ENCODE measurements around the gene MSI2. TPM values are rescaled to one million over a fixed set of nuclear protein-coding genes. Genes with fewer than 3 reads are reported as not detected.
A peak's percentile ranks its signal among the peaks of the same experiment; 100 is the strongest.

Gene MSI2
- total RNA-seq, 2 experiments from 2014 or later, result 117 to 120 TPM

DNA sequence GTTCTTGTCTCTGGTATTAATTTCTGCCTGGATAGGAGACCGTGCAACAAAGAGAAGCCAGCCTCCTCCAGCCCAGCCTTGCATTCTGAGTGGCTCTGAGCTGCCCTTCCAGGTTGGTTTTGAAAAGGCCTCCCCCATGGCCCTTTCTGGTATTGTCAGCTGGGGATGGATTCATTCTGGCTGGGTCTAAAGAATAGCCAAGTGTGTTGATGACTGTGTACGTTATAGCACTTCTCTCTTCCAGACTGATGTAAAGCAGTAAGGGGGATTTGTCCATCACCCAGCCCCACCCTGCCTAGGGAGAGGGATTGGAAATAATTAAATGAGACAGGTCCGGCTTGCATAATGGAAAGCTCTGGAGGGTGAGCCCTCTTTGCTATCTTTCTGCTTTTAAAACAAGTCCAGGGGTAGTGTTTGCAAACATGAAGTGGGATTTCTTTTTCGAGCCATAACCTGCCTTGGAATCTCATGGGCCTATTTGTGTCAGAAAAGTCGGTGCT is 146.4 kb downstream of the MSI2 start:
- DNase-seq (no peak), ATAC-seq (no peak)
- H3K36me3 Mint-ChIP-seq, result no peaks in the 10 kb centered on the region
- no peaks in the 10 kb centered on the region for H3K27me3 Mint-ChIP-seq
- CTCF ChIA-PET, result interaction anchor here (4.5 kb wide), 1 partner anchor 159 kb away, joined by 33 read pairs; no protein-coding TSS in a partner anchor
- H3K27ac Mint-ChIP-seq, result no peak overlapping the region
- H3K9me3 Mint-ChIP-seq (ENCODE audit: low read depth), result no peaks in the 10 kb centered on the region
- peaks cover 15% of the 10 kb centered on the region for H3K4me1 Mint-ChIP-seq
- no peak overlapping the region for H3K4me3 Mint-ChIP-seq

DNA sequence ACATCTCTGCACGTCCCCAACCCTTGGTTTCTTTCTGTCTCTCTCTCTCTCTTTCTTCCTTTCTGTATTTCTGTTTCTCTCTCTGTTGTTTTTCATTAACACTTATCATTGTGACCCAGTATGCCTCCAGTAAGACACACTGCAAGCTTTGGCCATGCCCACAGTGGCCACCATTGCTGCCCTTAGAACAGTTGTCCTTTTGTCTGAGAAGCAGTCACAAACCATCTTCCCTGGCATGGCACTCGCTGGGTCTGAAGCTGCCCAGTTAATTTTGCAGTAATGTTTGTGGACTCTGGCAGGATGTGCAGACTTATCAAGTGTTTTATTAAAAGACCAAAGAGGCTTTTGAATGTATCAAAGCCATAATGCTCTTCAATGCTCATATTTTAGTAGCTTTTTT is 146.9 kb downstream of the MSI2 start:
- Mint-ChIP-seq H3K36me3 (no peaks in the 10 kb centered on the region), H3K27me3 (no peaks in the 10 kb centered on the region), H3K4me3 (no peak overlapping the region), H3K9me3 (ENCODE audit: low read depth) (no peaks in the 10 kb centered on the region), H3K27ac (no peak overlapping the region), H3K4me1 (peaks cover 19% of the 10 kb centered on the region)
- CTCF ChIA-PET, result interaction anchor here (4.5 kb wide), 1 partner anchor 159 kb away, joined by 33 read pairs; no protein-coding TSS in a partner anchor
- ATAC-seq (no peak), DNase-seq (no peak)

DNA sequence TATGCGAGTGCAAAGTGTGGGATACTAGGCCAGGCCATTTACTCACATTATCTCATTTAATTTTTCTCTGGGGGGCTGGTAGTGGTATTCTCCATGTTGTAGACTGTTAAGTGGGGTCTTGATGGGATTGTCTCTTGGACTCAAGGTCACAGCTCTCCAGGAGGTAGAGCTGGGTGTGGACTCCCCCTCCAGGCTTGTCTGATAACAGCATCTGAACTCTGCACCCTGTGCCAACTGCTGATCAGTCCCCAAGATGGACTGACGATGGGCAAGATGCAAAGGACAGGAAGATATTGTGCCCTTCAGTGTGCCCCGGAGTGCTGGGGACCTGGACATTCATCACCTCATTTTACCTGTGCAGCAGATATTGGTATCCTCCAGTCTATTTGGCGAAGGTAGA is 147.8 kb downstream of the MSI2 start:
- DNase-seq (no peak), ATAC-seq (no peak)
- no peaks in the 10 kb centered on the region for H3K9me3 Mint-ChIP-seq (ENCODE audit: low read depth)
- H3K36me3 Mint-ChIP-seq, result no peaks in the 10 kb centered on the region
- CTCF ChIA-PET, result interaction anchor here (4.5 kb wide), 1 partner anchor 160 kb away, joined by 33 read pairs; no protein-coding TSS in a partner anchor
- no peak overlapping the region for H3K27ac Mint-ChIP-seq
- H3K27me3 Mint-ChIP-seq, result no peaks in the 10 kb centered on the region
- peaks cover 25% of the 10 kb centered on the region for H3K4me1 Mint-ChIP-seq
- no peak overlapping the region for H3K4me3 Mint-ChIP-seq

DNA sequence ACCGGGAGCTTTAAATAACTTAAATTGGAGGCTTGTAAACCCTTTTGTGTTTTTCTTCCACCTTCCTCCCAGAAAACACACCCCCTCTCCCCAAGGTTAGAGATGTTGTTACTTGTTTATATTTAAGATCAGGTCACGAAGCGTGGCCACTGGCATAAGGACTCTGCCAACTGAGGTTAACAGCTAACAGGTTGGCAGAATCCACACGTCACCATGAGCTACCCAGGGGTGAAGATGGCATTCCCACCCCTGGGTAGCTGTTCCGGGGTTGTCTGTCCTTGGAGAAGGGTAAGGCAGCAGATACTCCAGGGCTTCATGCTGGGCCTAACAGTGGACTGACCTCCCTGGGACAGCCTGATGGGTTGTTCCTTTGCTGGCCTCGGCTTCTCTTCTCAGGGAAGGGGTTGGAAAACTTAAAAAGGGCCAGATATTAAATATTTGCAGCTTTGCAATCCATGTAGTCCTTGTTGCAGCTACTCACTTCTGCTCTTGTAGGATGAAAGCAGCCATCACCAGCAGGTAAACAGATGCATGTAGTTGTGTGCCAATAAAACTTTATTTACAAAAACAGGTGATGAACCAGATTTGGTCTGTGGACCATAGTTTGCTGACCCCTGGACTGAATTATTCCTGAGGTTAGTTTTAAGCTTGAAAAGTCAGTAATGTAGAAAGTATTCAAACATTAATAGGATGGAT is 148.6 kb downstream of the MSI2 start:
- Mint-ChIP-seq H3K4me1 (peaks cover 31% of the 10 kb centered on the region), H3K4me3 (no peak overlapping the region), H3K36me3 (no peaks in the 10 kb centered on the region), H3K27ac (no peak overlapping the region), H3K27me3 (no peaks in the 10 kb centered on the region), H3K9me3 (ENCODE audit: low read depth) (no peaks in the 10 kb centered on the region)
- CTCF ChIA-PET, result interaction anchor here (4.5 kb wide), 1 partner anchor 161 kb away, joined by 33 read pairs; no protein-coding TSS in a partner anchor
- no peak for ATAC-seq
- DNase-seq, result no peak

DNA sequence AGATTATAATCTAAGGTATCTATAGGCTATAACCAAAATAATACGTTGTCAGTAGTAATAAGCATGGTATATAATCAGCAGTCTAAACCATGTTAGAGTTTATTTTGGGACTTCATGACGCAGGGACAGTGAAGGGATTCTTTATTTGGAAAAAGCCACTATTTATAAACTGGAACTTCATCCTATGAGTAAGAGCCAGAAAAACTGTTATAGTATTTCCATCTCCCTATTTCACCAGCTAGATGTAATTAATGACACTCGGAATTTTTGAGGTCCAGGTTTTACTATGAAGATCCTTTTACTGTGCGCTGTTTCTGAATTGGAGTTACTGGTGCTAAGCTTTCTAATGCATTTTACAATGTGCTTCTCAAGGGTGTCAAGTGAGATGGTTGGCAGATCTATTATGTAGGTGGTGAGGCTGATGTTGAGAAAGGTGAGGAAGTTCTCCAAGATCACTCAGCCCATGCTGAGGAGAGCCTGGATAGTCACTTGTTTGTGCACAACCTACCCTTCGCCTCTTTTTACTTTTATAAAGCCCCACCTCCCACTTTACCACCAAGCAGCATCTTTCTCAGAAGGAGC is 149.3 kb downstream of the MSI2 start:
- no peak overlapping the region for H3K4me3 Mint-ChIP-seq
- no peak overlapping the region for H3K27ac Mint-ChIP-seq
- no peaks in the 10 kb centered on the region for H3K9me3 Mint-ChIP-seq (ENCODE audit: low read depth)
- CTCF ChIA-PET, result interaction anchor here (1.2 to 4.5 kb wide), 3 partner anchors 49 to 162 kb away, joined by 3 to 33 read pairs (median 7); no protein-coding TSS in a partner anchor
- H3K36me3 Mint-ChIP-seq, result peaks cover 1% of the 10 kb centered on the region
- peaks cover 34% of the 10 kb centered on the region for H3K4me1 Mint-ChIP-seq
- H3K27me3 Mint-ChIP-seq, result no peaks in the 10 kb centered on the region
- DNase-seq, result no peak
- ATAC-seq, result no peak

DNA sequence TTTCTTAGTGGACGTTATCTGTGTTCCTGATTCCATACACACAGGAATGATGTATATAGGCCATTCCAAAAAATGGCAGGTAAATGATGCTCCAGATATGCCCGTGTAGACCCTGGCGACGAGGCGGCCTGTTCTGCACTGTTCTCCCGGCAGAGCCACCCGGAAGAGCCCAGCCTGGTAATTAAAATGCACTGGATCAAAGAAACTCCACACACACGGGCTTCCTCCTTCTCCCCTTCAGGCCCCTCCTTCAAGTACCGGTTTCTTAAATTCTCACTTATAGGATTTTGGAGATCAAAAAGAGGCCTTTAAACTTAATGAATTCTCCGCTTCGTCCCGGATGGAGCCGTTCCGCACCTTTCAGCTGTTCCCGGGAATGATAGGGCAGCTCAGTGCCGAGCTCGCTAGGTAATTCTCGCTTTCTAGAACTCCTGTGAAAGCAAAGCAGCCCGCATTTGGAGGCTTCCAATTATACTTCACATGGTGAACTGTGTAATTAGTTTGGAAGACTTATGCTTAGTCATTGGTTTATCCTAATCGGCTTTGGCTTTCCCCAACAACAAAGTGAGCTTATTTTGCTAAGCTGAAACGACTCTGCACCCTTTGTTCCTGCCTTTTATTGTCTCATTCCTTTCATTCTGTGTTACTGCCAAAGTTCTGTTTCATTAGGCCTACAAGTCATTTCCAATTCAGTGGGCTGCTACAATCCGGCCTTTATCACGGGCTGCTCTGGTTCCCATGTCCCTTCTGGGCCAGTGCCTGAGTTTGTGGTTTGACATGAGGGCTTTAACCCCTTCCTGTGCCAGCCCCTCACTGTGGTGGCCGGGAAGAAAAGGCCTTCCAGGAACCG is 150.0 kb downstream of the MSI2 start:
- DNase-seq (no peak), ATAC-seq (no peak)
- Mint-ChIP-seq H3K4me1 (peaks cover 35% of the 10 kb centered on the region), H3K27ac (no peak overlapping the region), H3K9me3 (ENCODE audit: low read depth) (no peaks in the 10 kb centered on the region), H3K36me3 (peaks cover 3% of the 10 kb centered on the region), H3K27me3 (no peaks in the 10 kb centered on the region), H3K4me3 (no peak overlapping the region)
- CTCF ChIA-PET, result interaction anchor here (1.2 to 2.0 kb wide), 2 partner anchors 48 to 163 kb away, joined by 3 to 7 read pairs; no protein-coding TSS in a partner anchor

DNA sequence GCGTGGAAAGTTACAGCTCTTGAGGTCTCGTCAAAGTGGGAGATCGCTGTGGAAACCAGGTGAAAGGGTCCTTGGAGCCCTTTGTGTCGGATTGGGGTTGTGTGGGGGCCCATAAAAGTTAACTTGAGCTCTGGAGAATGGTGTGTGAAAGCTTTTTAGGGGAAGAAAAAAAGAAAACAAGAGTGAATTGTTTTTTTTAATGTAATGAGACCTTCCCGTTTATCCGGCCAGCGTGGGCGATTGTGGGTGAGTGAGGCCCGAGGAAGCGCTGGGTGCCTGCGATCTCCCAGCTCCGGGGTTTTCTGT is 150.6 kb downstream of the MSI2 start:
- Mint-ChIP-seq H3K27me3 (no peaks in the 10 kb centered on the region), H3K4me3 (no peak overlapping the region), H3K36me3 (peaks cover 3% of the 10 kb centered on the region), H3K9me3 (ENCODE audit: low read depth) (no peaks in the 10 kb centered on the region), H3K4me1 (peaks cover 35% of the 10 kb centered on the region), H3K27ac (no peak overlapping the region)
- CTCF ChIA-PET, result interaction anchor here (0.6 to 2.0 kb wide), 3 partner anchors 48 to 190 kb away, joined by 3 to 7 read pairs (median 3); no protein-coding TSS in a partner anchor
- DNase-seq (no peak), ATAC-seq (no peak)

DNA sequence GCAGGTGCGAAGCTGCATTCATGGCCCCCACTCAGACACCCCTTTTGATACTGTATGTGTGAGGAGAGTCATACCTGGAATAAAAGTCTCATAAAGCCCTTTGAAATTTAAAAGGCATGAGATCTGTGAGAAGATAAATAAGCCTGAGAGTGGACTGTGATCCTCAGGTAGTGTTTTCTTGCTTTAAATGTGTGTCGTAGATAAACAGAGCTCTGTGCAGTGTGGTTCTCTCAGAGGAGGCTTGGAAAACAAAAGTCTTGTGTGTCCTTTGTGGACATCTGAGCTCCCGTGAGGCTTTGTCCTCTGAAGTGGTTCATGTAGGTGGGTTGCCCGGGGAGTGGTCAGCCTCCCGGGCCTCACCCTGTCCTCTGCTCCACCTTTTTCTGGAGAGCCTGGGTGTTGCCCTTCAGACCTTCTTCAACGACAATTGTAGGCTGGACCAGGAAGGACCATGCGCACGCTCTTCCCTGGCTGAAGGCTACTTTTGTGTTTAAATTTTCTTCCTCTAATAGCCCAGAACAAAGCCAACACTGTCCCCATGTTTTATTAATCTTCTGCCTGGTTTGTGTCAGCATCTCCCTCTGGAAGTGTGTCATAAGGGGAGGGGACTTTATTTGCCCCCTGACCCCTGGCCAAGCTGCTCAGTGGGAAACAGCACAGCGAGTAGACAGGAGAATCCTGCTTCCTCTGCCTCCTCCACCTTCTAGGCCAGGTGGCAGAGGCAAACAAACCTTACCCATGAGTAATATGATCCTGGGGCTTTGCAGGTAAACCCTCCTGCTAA is 151.2 kb downstream of the MSI2 start:
- no peak overlapping the region for H3K4me3 Mint-ChIP-seq
- DNase-seq (no peak), ATAC-seq (no peak)
- H3K36me3 Mint-ChIP-seq, result peaks cover 3% of the 10 kb centered on the region
- no peaks in the 10 kb centered on the region for H3K27me3 Mint-ChIP-seq
- CTCF ChIA-PET, result interaction anchor here (0.6 to 2.2 kb wide), 3 partner anchors 164 to 265 kb away, joined by 3 to 7 read pairs (median 6); no protein-coding TSS in a partner anchor
- H3K4me1 Mint-ChIP-seq, result peaks cover 35% of the 10 kb centered on the region
- no peaks in the 10 kb centered on the region for H3K9me3 Mint-ChIP-seq (ENCODE audit: low read depth)
- no peak overlapping the region for H3K27ac Mint-ChIP-seq

DNA sequence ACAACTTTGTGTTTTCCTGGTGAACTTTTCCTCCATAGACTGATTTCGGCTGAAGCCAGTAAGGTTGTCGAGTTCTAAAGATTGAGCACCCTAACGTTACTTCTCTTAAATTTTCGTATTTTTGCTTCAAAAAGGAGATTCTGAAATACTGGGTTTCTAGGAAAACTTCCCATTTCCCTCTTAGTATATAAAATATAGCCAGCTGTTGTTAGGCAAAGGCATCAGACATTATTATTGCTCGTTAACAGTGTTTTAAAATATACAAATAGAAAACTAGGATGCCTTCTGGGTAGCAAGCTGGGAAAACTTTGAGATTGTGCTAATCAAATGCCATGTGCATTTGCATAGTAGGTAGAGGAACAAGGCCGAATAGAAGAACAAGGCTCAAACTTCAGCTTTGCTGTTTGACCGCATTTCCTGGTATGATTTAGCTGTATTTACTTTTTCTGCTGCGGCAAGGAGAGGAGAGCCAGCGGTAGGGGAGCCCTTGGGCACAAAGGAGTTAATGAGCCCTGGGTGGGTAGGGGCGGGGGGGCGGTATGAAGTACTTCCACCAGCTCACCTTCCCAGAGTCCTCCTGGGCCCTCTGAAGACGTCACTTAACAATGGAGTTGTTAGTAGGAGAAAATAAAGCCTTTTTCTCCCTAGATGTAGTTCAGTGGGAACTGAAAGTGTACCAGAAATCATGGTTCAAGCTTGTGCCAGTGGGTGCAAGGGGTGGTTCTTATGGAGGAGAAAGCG is 151.9 kb downstream of the MSI2 start:
- CTCF ChIA-PET, result interaction anchor here (1.0 to 2.2 kb wide), 3 partner anchors 32 to 264 kb away, joined by 3 to 10 read pairs (median 6); no protein-coding TSS in a partner anchor
- peak; percentile 78 for ATAC-seq
- H3K27me3 Mint-ChIP-seq, result no peaks in the 10 kb centered on the region
- peak overlapping the region; percentile 11 for H3K4me3 Mint-ChIP-seq
- peak; percentile 61 for DNase-seq
- H3K27ac Mint-ChIP-seq, result peak overlapping the region; percentile 10
- H3K4me1 Mint-ChIP-seq, result peaks cover 35% of the 10 kb centered on the region
- H3K9me3 Mint-ChIP-seq (ENCODE audit: low read depth), result no peaks in the 10 kb centered on the region
- peaks cover 3% of the 10 kb centered on the region for H3K36me3 Mint-ChIP-seq

DNA sequence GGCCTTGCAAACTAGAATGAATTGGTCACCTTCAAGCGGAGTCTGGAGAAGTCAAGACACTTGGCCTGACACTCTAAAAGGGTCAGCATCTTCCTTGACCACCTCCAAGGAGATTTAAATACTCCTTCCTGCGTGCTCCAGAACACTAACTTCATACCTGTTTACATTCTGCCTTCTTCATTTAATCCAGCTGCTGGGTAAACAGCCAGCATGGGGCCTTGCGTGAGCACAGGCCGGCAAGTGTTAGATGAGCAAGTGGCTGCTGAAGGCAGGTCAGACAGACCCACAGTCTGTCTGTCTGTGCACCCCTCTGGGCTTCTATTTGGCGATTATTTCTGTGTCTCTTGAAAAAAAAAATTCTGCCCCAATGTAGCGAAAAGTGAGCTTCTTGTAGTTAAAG is 153.8 kb downstream of the MSI2 start:
- CTCF ChIA-PET, result interaction anchor here (0.6 to 1.0 kb wide), 2 partner anchors 104 to 167 kb away, joined by 3 read pairs; no protein-coding TSS in a partner anchor
- no peaks in the 10 kb centered on the region for H3K9me3 Mint-ChIP-seq (ENCODE audit: low read depth)

DNA sequence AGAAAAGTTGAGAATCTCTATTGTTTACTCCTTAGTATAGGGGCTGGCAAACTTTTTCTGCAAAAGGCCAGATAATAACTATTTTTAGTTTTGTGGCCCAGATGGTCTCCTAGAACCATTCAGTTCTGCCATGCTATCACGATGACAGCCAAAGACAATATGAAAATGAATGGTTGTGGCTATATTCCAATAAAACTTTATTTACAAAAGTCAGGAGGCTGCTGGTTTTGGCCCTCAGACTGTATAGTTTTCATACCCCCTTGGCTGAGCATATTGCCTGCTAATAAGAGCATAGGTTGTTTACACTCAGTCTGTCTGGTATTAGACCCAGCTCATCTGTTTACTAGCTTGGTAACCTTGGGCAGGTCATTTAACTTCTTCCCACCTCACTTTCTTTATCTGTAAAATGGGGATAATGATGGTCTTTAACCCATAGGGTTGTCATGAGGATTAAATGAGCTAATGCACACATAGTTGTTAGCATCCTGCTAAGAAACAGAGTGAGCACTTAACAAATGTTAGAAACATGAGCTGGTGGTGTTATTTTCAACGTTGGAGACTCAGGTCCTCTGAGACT is 156.3 kb downstream of the MSI2 start:
- Mint-ChIP-seq H3K27ac (no peak overlapping the region), H3K36me3 (peaks cover 16% of the 10 kb centered on the region), H3K9me3 (ENCODE audit: low read depth) (no peaks in the 10 kb centered on the region), H3K4me3 (no peak overlapping the region), H3K4me1 (peaks cover 29% of the 10 kb centered on the region), H3K27me3 (no peaks in the 10 kb centered on the region)
- ATAC-seq (no peak), DNase-seq (no peak)
- CTCF ChIA-PET, result interaction anchor here (2.5 kb wide), 1 partner anchor 169 kb away, joined by 6 read pairs; no protein-coding TSS in a partner anchor

More for the DNA sequence above, 153.8 kb downstream of the MSI2 start:
- ATAC-seq, result no peak
- Mint-ChIP-seq H3K27me3 (no peaks in the 10 kb centered on the region), H3K4me3 (no peak overlapping the region), H3K36me3 (peaks cover 6% of the 10 kb centered on the region), H3K27ac (no peak overlapping the region), H3K4me1 (peaks cover 35% of the 10 kb centered on the region)
- DNase-seq, result no peak

All from activated CD8-positive, alpha-beta memory T cell treated with anti-CD3 and anti-CD28 coated beads, Interleukin-2, amount 10 ng/mL, durations not matched to agents 7 days and 5 days (primary cell).